OCI-LY3 (cell line): Measurements from ENCODE around the gene MYL3.

Experiments used
- CTCF ChIP-seq: fragments of 200-600, 300-600 bp; sonication (generic); IDR thresholded peaks from 2 replicates; pipeline ENCODE4 v1.5.1; 2014; ENCODE audit warnings: antibody characterized with exemption, low read length, low read depth
- EZH2phosphoT487 ChIP-seq: fragments of 200-600 bp; shearing (Covaris generic); IDR thresholded peaks from 2 replicates; pipeline ENCODE4 v1.6.1; 2018; ENCODE audit warnings: antibody characterized with exemption, mixed run types, low read depth

GRCh38 chr3:46830801-46831200, 32.4 kb downstream of the MYL3 start:
- TF ChIP-seq CTCF (no peak), EZH2phosphoT487 (no peak)
